ENCODE measurements around the gene PTPRJ. TPM values are rescaled to one million over a fixed set of nuclear protein-coding genes. Genes with fewer than 3 reads are reported as not detected.

PTPRJ gene
- total and polyA plus RNA-seq, 2 donors (not counting 3 experiments of a cell fraction or from before 2014, with no cell fraction given) = 3.1 to 7.7 TPM

- Histone ChIP-seq H3K4me3 (replicated peaks in 1 of 3; ENCODE audit: insufficient read depth in 1 of 3, low read depth in 1 of 3, low read length in 3 of 3) (no peak overlapping the region), H3K79me2 (ENCODE audit: control insufficient read depth, insufficient read depth, low read length) (no peaks in the 10 kb centered on the region), H3K9ac (replicated peaks; ENCODE audit: extremely low read depth, insufficient read depth, low read length) (peak overlapping the region; percentile 0), H3K4me1 (ENCODE audit: control insufficient read depth, extremely low read depth, insufficient read depth, low read length) (peaks cover 10% of the 10 kb centered on the region), H3K27me3 (ENCODE audit: control insufficient read depth in 2 of 2, insufficient read depth in 2 of 2, low read length in 2 of 2) (no peaks in the 10 kb centered on the region), H3K4me2 (ENCODE audit: insufficient read depth, low read length) (peak overlapping the region; percentile 44), H4K20me1 (replicated peaks; ENCODE audit: control insufficient read depth, extremely low read depth, insufficient read depth, low read length) (no peaks in the 10 kb centered on the region), H2AFZ (ENCODE audit: low read depth, low read length) (peak overlapping the region; percentile 62), H3K9me1 (replicated peaks; ENCODE audit: control insufficient read depth, extremely low read depth, insufficient read depth, low read length) (no peaks in the 10 kb centered on the region), H3K27ac (ENCODE audit: insufficient read depth, low read depth, low read length) (peak overlapping the region; percentile 60), H3K36me3 (ENCODE audit: control insufficient read depth in 2 of 2, extremely low read depth in 1 of 2, insufficient read depth in 2 of 2, low read length in 2 of 2) (no peaks in the 10 kb centered on the region), H3K9me3 (replicated peaks; ENCODE audit: control insufficient read depth, insufficient read depth, low read length) (no peaks in the 10 kb centered on the region)
- peak; percentile 98 for TF ChIP-seq FOS (IDR thresholded peaks at IDR 0.05; ENCODE audit: borderline replicate concordance, insufficient read depth, low read length)
- no peak for TF ChIP-seq EZH2 (IDR thresholded peaks at IDR 0.05; ENCODE audit: borderline replicate concordance, low read depth, low read length, severe bottlenecking)
- peak; percentile 88 for TF ChIP-seq JUN (IDR thresholded peaks at IDR 0.05; ENCODE audit: borderline replicate concordance, insufficient read depth, insufficient read length, low read depth)
- TF ChIP-seq POLR2AphosphoS5 (IDR thresholded peaks at IDR 0.05; ENCODE audit: insufficient read depth, low read depth, low read length) = peak; percentile 64
- TF ChIP-seq GATA2 (IDR thresholded peaks at IDR 0.05; ENCODE audit: insufficient read depth, insufficient read length, low read depth, low read length) = no peak
- ChIA-PET POLR2A (no interaction called here), CTCF (interaction anchor here (0.8 to 2.4 kb wide), 8 partner anchors 9 to 170 kb away, joined by 3 to 7 read pairs (median 4); no protein-coding TSS in a partner anchor)
- peak; percentile 88 for DNase-seq (ENCODE audit: low read depth, low spot score)
- BruUV-seq (replicated peaks) = no TSS peak
- dilution Hi-C loops (cut with MboI; ENCODE audit: extremely low pct_ligation_motif_present, low sequenced_read_pairs) = no loop called here
- FAIRE-seq = peak; percentile 97
- intact Hi-C loops (cut with micrococcal nuclease) = loop anchor here (1.0 kb wide), 1 partner anchor 34 kb away; no protein-coding TSS in a partner anchor
Observed at GRCh38 chr11:47946682-47947559, 33.4 kb upstream of the PTPRJ start.

GRCh38 chr11:47948137-47948536 is 32.2 kb upstream of the PTPRJ start:
- Histone ChIP-seq H3K9ac (replicated peaks; ENCODE audit: extremely low read depth, insufficient read depth, low read length) (no peak overlapping the region), H3K36me3 (ENCODE audit: control insufficient read depth in 2 of 2, extremely low read depth in 1 of 2, insufficient read depth in 2 of 2, low read length in 2 of 2) (no peaks in the 10 kb centered on the region), H3K27ac (ENCODE audit: insufficient read depth, low read depth, low read length) (no peak overlapping the region), H2AFZ (ENCODE audit: low read depth, low read length) (no peak overlapping the region), H3K4me1 (ENCODE audit: control insufficient read depth, extremely low read depth, insufficient read depth, low read length) (peaks cover 10% of the 10 kb centered on the region), H3K9me3 (replicated peaks; ENCODE audit: control insufficient read depth, insufficient read depth, low read length) (no peaks in the 10 kb centered on the region), H3K4me2 (ENCODE audit: insufficient read depth, low read length) (no peak overlapping the region), H3K4me3 (replicated peaks in 1 of 3; ENCODE audit: insufficient read depth in 1 of 3, low read depth in 1 of 3, low read length in 3 of 3) (no peak overlapping the region), H3K79me2 (ENCODE audit: control insufficient read depth, insufficient read depth, low read length) (no peaks in the 10 kb centered on the region), H4K20me1 (replicated peaks; ENCODE audit: control insufficient read depth, extremely low read depth, insufficient read depth, low read length) (no peaks in the 10 kb centered on the region), H3K9me1 (replicated peaks; ENCODE audit: control insufficient read depth, extremely low read depth, insufficient read depth, low read length) (no peaks in the 10 kb centered on the region), H3K27me3 (ENCODE audit: control insufficient read depth in 2 of 2, insufficient read depth in 2 of 2, low read length in 2 of 2) (no peaks in the 10 kb centered on the region)
- no peak for TF ChIP-seq EZH2 (IDR thresholded peaks at IDR 0.05; ENCODE audit: borderline replicate concordance, low read depth, low read length, severe bottlenecking)
- TF ChIP-seq POLR2A (IDR thresholded peaks at IDR 0.05; ENCODE audit: low read depth, low read length) = no peak
- TF ChIP-seq MAX (IDR thresholded peaks at IDR 0.05; ENCODE audit: insufficient read depth, insufficient read length) = no peak
- no peak for TF ChIP-seq GATA2 (IDR thresholded peaks at IDR 0.05; ENCODE audit: insufficient read depth, insufficient read length, low read depth, low read length)
- no peak for TF ChIP-seq CTCF (IDR thresholded peaks at IDR 0.05; ENCODE audit: extremely low read depth in 1 of 2, insufficient read depth in 1 of 2, low read depth in 1 of 2, low read length in 2 of 2)
- TF ChIP-seq MYC (IDR thresholded peaks at IDR 0.05; ENCODE audit: low read depth, low read length) = no peak
- TF ChIP-seq JUN (IDR thresholded peaks at IDR 0.05; ENCODE audit: borderline replicate concordance, insufficient read depth, insufficient read length, low read depth) = no peak
- TF ChIP-seq POLR2AphosphoS5 (IDR thresholded peaks at IDR 0.05; ENCODE audit: insufficient read depth, low read depth, low read length) = no peak
- no peak for TF ChIP-seq FOS (IDR thresholded peaks at IDR 0.05; ENCODE audit: borderline replicate concordance, insufficient read depth, low read length)
- CTCF ChIA-PET = interaction anchor here (1.1 to 2.4 kb wide), 3 partner anchors 13 to 161 kb away, joined by 3 to 7 read pairs (median 4); no protein-coding TSS in a partner anchor
- FAIRE-seq = no peak
- intact Hi-C loops (cut with micrococcal nuclease) (no loop called here), dilution Hi-C loops (cut with MboI; ENCODE audit: extremely low pct_ligation_motif_present, low sequenced_read_pairs) (no loop called here)
- DNase-seq (ENCODE audit: low read depth, low spot score) = no peak
- BruUV-seq (replicated peaks) = no TSS peak
- POLR2A ChIA-PET = no interaction called here

Measured in endothelial cell of umbilical vein (primary cell).